Mammary epithelial cell (primary cell): ENCODE results near the gene RNF8.

Experiments
- EZH2 ChIP-seq: IDR thresholded peaks from 2 replicates; pipeline ENCODE4 v1.6.1; 2012; ENCODE audit warnings: low read length, inconsistent platforms, borderline replicate concordance
- TF ChIP-seq, protein P1 (sequence below), 2 donors: IDR thresholded peaks in 1 of 2; conservative IDR thresholded peaks in 1 of 2; 2 replicates each; pipeline ENCODE4 v1.5.1; 2011 to 2012; ENCODE audit warnings: inconsistent platforms in 2 of 2, low read length in 2 of 2, mild to moderate bottlenecking in 2 of 2, control low read depth in 1 of 2, low read depth in 1 of 2; ENCODE audit not compliant: insufficient read depth in 1 of 2; ENCODE audit errors: extremely low read depth in 1 of 2

- TF ChIP-seq, protein P1, sequence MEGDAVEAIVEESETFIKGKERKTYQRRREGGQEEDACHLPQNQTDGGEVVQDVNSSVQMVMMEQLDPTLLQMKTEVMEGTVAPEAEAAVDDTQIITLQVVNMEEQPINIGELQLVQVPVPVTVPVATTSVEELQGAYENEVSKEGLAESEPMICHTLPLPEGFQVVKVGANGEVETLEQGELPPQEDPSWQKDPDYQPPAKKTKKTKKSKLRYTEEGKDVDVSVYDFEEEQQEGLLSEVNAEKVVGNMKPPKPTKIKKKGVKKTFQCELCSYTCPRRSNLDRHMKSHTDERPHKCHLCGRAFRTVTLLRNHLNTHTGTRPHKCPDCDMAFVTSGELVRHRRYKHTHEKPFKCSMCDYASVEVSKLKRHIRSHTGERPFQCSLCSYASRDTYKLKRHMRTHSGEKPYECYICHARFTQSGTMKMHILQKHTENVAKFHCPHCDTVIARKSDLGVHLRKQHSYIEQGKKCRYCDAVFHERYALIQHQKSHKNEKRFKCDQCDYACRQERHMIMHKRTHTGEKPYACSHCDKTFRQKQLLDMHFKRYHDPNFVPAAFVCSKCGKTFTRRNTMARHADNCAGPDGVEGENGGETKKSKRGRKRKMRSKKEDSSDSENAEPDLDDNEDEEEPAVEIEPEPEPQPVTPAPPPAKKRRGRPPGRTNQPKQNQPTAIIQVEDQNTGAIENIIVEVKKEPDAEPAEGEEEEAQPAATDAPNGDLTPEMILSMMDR (conservative IDR thresholded peaks at IDR 0.05 in 1 of 2, IDR thresholded peaks at IDR 0.05 in 1 of 2; ENCODE audit: extremely low read depth in 1 of 2, insufficient read depth in 1 of 2, low read depth in 1 of 2, low read length in 2 of 2): no peak
- no peak for TF ChIP-seq EZH2
Measured at GRCh38 chr6:37441651-37442050, 87.9 kb downstream of the RNF8 start.
